ENCODE data around the gene SMIM1.

The SMIM1 gene

GRCh38 chr1:3820316-3820715 is 47.8 kb downstream of the SMIM1 start:
- no peak for DNase-seq (ENCODE audit: extremely low spot score)
- CTCF ChIA-PET, result no interaction called here
- POLR2A ChIA-PET, result no interaction called here
- no peak for TF ChIP-seq CTCF (IDR thresholded peaks at IDR 0.05; ENCODE audit: control extremely low read depth, extremely low read depth, low read depth, missing control alignments)

GRCh38 chr1:3821004-3821403 is 48.5 kb downstream of the SMIM1 start:
- CTCF ChIA-PET, result interaction anchor here (0.9 kb wide), 1 partner anchor 17 kb away, joined by 4 read pairs; no protein-coding TSS in a partner anchor
- no peak for DNase-seq (ENCODE audit: extremely low spot score)
- POLR2A ChIA-PET, result no interaction called here
- TF ChIP-seq CTCF (IDR thresholded peaks at IDR 0.05; ENCODE audit: control extremely low read depth, extremely low read depth, low read depth, missing control alignments), result no peak

- CTCF ChIA-PET, result interaction anchor here (0.9 kb wide), 1 partner anchor 18 kb away, joined by 4 read pairs; no protein-coding TSS in a partner anchor
- POLR2A ChIA-PET, result no interaction called here
- no peak for DNase-seq (ENCODE audit: extremely low spot score)
- TF ChIP-seq CTCF (IDR thresholded peaks at IDR 0.05; ENCODE audit: control extremely low read depth, extremely low read depth, low read depth, missing control alignments), result no peak
Observed at GRCh38 chr1:3821447-3821846, 48.9 kb downstream of the SMIM1 start.

GRCh38 chr1:3821908-3822307 is 49.4 kb downstream of the SMIM1 start:
- TF ChIP-seq CTCF (IDR thresholded peaks at IDR 0.05; ENCODE audit: control extremely low read depth, extremely low read depth, low read depth, missing control alignments), result no peak
- CTCF ChIA-PET, result interaction anchor here (0.9 kb wide), 1 partner anchor 18 kb away, joined by 4 read pairs; no protein-coding TSS in a partner anchor
- DNase-seq (ENCODE audit: extremely low spot score), result no peak
- POLR2A ChIA-PET, result no interaction called here

- no peak for DNase-seq (ENCODE audit: extremely low spot score)
- POLR2A ChIA-PET, result no interaction called here
- TF ChIP-seq CTCF (IDR thresholded peaks at IDR 0.05; ENCODE audit: control extremely low read depth, extremely low read depth, low read depth, missing control alignments), result no peak
- CTCF ChIA-PET, result no interaction called here
Observed at GRCh38 chr1:3822421-3822820, 49.9 kb downstream of the SMIM1 start.

- POLR2A ChIA-PET, result no interaction called here
- no peak for TF ChIP-seq CTCF (IDR thresholded peaks at IDR 0.05; ENCODE audit: control extremely low read depth, extremely low read depth, low read depth, missing control alignments)
- CTCF ChIA-PET, result no interaction called here
- no peak for DNase-seq (ENCODE audit: extremely low spot score)
Observed at GRCh38 chr1:3824650-3825049, 52.1 kb downstream of the SMIM1 start.

GRCh38 chr1:3825356-3825755 is 52.8 kb downstream of the SMIM1 start:
- ChIA-PET POLR2A (no interaction called here), CTCF (no interaction called here)
- DNase-seq (ENCODE audit: extremely low spot score), result no peak
- no peak for TF ChIP-seq CTCF (IDR thresholded peaks at IDR 0.05; ENCODE audit: control extremely low read depth, extremely low read depth, low read depth, missing control alignments)

Measured in GM10248 (cell line).